T1000 (cell line): Measurements from ENCODE around the gene ZNF701.
"Not testable (repeated sequence)": the region's sequence is repeated elsewhere in the genome, so short reads cannot be mapped to it uniquely, and the experiment has no call there.

ENCODE experiments used
- DNase-seq: peaks from one replicate; lab custom pipeline; 2025; ENCODE audit warnings: mixed read lengths; lab: John Stamatoyannopoulos, UW

ZNF701 gene

GRCh38 chr19:52570000-52570861 is at the start of gene ZNF701:
Gene ZNF701 (plus strand): TSS chr19:52570287. CDS start chr19:52574148, 3,861 bp downstream.
- peak; percentile 93 for DNase-seq

- DNase-seq = no peak
Measured at GRCh38 chr19:52522551-52522950, 47.5 kb upstream of the ZNF701 start.

DNA sequence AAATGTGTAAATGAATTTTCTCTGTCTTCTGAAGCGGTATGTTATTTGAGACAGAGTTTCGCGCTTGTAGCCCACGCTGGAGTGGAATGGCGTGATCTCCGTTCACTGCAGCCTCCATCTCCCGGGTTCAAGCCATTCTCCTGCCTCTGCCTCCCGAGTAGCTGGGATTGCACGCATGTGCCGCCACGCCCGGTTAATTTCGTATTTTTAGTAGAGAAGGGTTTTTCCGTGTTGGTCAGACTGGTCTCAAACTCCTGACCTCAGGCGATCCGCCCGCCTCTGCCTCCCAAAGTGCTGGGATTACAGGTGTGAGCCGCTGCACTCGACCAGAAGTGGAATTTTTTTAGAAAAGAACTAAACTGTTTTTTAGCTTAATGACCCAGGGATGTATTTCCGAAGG is 46.0 kb upstream of the ZNF701 start:
- no peak for DNase-seq

DNA sequence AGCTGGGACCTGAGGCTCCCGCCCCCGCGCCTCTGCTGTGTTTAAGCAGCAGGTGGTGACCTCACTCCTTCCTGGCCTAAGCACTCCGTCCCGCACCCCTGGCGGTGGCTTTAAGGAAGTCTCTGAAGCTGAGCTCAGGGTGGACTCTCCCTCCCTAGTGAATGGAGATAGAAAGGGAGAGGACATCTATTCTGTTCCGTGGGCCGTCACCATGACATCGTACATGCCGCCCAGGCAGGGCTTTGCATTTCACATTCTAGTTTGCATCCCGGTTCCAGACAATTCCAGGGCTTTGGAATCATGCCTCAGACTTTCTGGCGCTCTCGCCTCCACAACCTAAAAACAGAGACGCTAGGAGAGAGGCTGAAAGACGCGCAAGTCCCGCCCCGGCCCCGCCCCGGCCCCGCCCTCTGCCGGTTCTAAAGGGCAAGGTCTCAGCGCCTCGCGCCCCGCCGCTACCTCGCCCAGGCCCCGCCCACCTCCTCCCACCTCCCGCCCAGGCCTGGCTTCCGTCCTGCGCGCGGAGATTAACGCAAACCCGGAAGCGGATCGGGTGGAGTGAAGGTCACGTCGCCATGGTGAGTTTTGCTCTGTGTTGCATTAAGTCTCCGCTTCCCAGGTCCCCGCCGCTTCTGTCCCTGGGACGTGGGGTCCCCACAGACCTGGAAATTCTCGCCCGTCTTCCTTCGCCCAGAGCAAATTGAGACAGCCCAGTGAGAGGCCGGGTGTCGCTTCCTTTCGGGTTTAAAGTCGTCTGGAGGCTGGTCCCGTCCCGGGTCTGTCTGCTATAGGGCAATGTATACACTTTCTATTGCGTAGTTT is 42.7 kb upstream of the ZNF701 start, which contains the start of gene ZNF808:
TSS of gene ZNF808 (plus strand) at position 535 of the 822 bp plus-strand sequence. CDS start 15,617 bp downstream, outside the sequence.
- DNase-seq = peak; percentile 87

- no peak for DNase-seq
Measured at GRCh38 chr19:52527956-52528351, 42.1 kb upstream of the ZNF701 start.

GRCh38 chr19:52532480-52532879 is 37.6 kb upstream of the ZNF701 start:
- DNase-seq = no peak

DNA sequence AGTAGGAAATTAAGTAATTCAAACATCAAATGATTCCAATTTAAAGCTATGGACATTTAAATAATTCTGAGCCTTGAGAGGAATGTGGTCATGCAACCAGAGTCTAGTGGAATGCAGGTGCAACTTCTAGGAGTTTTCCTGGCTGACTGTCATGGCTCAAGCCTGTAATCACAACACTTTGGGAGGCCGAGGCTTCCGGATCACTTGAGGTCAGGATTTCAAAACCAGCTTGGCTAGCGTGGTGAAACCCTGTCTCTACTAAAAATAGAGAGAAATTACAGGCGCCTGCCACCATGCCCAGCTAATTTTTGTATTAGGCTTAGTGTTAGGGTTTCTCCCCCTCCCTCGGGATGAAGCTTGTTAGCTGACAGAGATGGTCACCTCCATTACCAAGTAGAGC is 36.2 kb upstream of the ZNF701 start:
- DNase-seq = no peak

GRCh38 chr19:52535385-52535770 is 34.7 kb upstream of the ZNF701 start:
- not testable (repeated sequence) for DNase-seq

DNA sequence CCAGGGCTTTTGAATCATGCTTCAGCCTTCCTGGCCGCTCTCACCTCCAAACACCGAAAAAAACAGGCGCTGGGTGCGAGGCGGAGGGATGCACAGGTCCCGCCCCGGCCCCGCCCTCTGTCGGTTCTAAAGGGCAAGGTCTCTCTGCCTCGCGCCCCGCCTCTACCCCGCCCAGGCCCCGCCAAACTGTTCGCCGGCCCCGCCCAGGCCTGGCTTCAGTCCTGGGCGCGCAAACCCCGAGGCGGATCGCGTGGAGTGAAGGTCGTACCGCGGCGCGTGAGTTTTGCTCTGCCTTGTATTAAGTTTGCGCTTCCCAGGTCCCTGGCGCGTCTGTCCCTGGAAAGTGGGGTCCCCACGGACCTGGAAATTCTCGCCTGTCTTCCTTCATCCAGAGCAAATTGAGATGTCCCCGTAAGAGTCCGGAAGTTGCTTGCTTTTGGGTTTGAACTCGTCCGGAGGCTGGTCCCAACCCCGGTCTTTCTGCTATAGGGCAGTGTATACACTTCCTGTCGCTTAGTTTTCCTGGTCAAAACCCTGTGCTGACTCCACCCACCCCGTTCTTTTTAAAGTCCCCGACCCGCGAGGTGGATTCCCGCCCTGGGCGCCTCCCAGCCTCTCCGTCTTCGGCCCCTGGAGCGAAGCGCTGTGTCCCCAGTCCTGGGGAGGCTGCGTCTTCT is 34.2 kb upstream of the ZNF701 start:
- peak; percentile 44 for DNase-seq

GRCh38 chr19:52536448-52536800 is 33.7 kb upstream of the ZNF701 start:
- DNase-seq = no peak

DNA sequence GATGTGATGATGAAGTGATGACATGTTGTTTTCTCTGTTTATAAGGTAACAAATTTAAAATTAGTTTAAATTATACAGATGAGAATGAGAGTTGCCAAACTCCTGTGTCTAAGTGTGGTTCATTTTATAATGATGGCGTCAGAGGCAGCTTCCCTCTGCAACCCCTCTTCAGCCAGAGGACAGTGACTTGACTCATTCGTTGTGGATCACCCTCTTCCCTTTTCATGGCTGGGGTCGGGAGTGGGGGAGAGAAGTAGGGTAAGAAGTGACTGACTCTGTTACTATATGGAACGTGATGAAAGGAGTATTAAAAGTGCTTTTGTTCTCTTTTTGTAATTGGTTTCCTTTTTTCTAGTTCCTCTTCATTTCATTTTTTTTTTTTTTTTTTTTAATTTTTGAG is 31.3 kb upstream of the ZNF701 start:
- not testable (repeated sequence) for DNase-seq

- not testable (repeated sequence) for DNase-seq
Measured at GRCh38 chr19:52541176-52541575, 28.9 kb upstream of the ZNF701 start.

DNA sequence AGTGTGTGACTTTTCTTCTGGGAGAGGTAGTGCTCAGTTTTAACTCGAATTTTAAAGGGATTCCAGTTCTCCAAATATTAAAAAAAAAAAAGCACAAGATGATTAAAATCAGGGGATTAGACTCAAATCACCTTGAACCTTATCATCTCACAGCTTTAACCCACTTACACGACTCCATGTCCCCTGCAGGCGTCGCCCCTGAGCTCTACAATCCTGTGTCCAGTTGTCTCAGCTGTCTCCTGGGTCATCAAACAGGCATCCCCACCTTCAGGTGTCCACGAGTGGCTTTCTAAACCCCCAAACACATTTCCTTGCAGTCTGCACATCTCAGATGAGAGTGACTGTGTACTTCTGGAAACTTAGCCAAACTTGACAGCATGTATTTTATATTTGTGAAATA is 28.5 kb upstream of the ZNF701 start:
- DNase-seq = no peak

DNA sequence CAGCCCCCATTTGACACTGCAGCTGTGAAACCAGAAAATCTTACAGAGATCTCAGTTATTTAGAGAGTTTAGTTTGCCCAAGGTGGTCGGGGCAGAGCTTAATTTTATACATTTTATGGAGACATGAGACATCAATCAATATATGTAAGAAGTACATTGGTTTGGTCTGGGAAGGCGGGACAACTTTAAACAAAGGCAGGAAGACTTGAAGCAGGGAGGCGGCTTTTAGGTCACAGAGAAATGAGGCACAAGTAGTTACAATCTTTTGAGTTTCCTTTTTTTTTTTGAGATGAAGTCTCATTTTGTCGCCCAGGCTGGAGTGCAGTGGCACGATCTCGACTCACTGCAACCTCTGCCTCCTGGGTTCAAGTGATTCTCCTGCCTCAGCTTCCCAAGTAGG is 27.5 kb upstream of the ZNF701 start:
- not testable (repeated sequence) for DNase-seq

- DNase-seq = no peak
Measured at GRCh38 chr19:52542984-52543664, 27.0 kb upstream of the ZNF701 start.

- no peak for DNase-seq
Measured at GRCh38 chr19:52554216-52554971, 15.7 kb upstream of the ZNF701 start.

DNA sequence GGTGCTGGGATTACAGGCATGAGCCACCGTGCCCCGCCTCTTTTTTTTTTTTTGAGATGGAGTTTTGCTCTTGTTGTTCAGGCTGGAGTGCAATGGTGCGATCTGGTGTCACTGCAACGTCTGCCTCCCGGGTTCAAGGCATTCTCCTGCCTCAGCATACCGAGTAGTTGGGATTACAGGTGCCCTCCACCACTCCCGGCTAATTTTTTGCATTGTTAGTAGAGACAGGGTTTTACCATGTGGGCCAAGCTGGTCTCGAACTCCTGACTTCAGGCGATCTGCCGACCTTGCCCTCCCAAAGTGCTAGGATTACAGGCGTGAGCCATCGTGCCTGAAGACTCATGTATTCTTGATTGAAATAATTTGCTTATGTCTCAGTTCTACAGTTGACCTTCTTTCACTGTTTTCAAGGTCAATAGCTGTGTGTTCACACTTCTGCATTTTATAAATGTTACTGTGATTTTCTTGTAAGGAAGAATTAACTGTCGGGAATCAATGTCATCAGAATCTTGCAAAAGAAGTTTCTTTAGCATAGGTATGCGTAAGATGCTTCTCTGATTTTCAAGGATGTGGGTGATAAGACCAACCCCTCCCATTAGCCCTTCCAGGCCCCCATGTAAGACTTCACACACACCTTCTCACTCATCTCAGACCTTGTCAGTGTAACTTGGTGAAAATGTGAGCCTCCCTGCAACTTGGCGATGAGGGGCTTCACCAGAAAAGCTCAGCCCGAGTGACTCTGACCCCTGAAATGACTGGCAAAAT is 12.7 kb upstream of the ZNF701 start:
- DNase-seq = no peak

GRCh38 chr19:52558732-52559445 is 11.2 kb upstream of the ZNF701 start:
- not testable (repeated sequence) for DNase-seq

DNA sequence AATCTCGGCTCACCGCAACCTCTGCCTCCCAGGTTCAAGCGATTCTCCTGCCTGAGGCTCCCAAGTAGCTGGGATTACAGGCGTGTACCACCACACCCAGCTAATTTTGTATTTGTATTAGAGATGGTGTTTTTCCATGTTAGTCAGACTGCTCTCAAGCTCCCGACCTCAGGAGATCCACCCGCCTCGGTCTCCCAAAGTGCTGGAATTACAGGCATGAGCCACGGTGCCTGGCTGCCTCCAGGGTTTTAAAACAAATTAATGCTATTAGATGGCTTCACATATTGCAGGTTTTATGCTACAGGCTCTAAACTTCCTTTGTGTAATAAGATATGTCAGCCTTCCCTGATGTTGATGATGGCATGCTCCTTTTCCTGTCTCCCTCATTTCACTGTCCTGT is 8.5 kb upstream of the ZNF701 start:
- not testable (repeated sequence) for DNase-seq

GRCh38 chr19:52566121-52566520 is 4.0 kb upstream of the ZNF701 start:
- DNase-seq = no peak
